GM19395 (cell line): ENCODE data around the gene GIPC2.

ENCODE experiments used
- ATAC-seq: cut with Tn5 transposase; IDR thresholded peaks from one replicate; pipeline ENCODE4 v1.9.1; 2021; ENCODE audit warnings: mild to moderate bottlenecking, moderate library complexity; ENCODE audit not compliant: unreplicated experiment

GIPC2 gene

DNA sequence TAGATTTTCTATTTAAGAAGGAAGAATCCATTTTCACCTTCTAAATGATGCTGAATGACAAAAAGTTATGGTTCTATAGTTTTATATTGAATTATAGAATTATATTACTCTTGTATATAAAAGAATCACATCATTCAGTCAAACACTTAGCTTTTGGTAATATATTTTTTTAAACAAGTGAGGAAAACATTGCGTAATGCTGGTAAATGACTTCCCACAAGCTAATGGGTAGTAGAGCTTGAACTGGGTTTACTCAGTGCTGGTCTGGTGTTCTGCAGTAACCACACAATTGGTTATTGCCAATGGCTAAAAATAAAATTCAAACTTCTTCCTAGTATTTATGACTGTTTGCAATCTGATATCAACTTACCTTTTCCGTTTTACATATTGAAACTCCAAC lies 10.6 kb upstream of the GIPC2 start:
- no peak for ATAC-seq

DNA sequence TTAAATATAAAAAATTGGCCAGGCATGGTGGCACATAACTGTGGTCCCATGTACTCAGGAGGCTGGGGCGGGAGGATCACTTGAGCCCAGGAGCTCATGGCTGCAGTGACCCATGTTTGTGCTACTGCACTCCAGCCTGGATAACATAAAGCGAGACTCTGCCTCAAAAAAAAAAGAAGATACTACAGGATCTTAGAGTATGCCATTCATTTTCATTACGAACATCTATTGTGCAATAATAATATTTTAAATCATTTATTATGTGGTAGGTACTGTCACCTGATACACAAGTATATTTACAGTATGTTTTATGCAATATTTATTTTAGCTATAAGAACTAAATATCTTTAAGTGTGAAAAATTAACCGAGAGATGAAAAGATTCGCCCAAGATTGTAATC lies 9.3 kb upstream of the GIPC2 start:
- no peak for ATAC-seq

DNA sequence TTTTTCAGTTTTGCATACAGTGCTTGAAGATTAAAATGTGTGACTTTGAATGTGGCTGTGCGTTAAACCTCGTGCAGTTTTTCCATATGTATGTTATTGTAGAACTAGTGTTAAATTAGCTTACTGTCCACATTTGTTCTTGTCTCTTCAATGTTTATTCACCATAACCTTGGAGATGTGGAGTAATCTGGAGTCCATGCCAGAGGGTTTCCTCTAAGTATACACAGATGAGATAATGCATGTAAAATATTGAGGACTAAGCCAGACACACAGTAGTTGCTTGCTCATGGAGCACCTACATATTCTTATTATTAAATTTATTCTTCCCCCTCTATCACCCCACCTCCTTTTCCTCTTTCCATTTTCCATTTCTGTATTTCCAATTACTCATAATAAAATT lies 7.7 kb upstream of the GIPC2 start:
- ATAC-seq, result no peak

GRCh38 chr1:78038491-78038939 lies 7.3 kb upstream of the GIPC2 start:
- no peak for ATAC-seq

- no peak for ATAC-seq
Measured at GRCh38 chr1:78040484-78041089, 5.2 kb upstream of the GIPC2 start.

DNA sequence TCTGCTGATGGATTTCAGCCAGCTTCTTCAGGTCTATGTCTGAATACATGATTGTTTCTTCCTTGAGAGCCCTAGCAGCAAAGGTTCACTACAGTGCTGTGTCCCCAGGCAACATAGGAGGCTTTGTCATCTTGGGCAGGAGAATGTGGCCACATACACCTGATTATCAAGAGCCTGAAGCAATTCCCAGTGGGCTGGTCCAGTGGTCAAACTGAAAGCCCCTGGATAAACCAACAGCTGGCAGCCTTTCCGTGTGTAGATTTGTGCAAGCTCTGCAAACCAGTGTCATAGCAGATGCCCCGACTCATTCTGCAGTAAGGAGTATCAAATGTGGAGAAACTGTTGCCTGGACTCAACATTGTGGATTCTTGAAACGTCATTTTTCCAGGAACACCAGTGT lies 2.3 kb upstream of the GIPC2 start:
- no peak for ATAC-seq

- ATAC-seq, result no peak
Measured at GRCh38 chr1:78044796-78045562, 787 bp upstream of the GIPC2 start.

- ATAC-seq, result no peak
Measured at GRCh38 chr1:78045563-78045925, 222 bp upstream of the GIPC2 start.

DNA sequence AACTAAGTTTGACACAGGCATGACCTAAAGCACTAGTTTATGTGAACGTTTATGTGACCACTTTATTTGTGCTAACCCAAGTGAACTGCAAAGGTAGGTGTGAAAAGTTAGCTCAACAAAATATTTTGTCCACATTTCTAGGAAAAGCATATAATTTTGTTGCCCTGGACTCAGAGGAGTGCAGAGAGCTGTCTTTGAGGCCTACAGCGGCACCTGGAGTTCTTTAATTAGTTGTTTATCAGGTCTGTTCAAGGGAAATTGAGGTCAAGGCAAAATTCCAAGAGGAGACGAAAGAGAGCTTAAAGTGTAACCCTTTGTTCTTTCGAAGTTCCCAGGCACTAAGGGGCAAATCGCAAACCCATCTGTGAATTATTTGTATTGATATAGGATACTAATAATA lies 1.3 kb downstream of the GIPC2 start:
- no peak for ATAC-seq

- ATAC-seq, result no peak
Measured at GRCh38 chr1:78047631-78048030, 1.9 kb downstream of the GIPC2 start.

GRCh38 chr1:78048446-78048845 lies 2.7 kb downstream of the GIPC2 start:
- ATAC-seq, result no peak

- ATAC-seq, result no peak
Measured at GRCh38 chr1:78049396-78049795, 3.6 kb downstream of the GIPC2 start.

DNA sequence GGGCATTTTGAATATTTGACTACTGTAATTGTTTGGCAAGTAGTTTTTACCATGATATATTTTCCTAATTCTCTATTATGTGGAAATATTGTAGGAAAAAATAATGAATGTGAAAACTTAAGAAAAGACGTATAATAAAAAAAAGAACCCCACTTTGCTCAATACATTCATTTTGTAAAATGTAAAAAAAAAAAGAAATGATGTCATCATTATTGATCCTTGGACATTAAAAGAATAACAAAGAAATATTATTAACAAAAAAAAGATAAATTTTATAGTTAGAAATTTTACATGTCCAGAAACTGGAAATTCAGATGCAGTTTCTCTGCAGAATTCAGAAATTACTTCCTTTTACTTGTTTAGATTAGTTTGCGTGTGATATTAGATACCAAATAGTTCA lies 5.2 kb downstream of the GIPC2 start:
- no peak for ATAC-seq

GRCh38 chr1:78052685-78053405 lies 7.1 kb downstream of the GIPC2 start:
- ATAC-seq, result no peak

GRCh38 chr1:78053498-78053897 lies 7.7 kb downstream of the GIPC2 start:
- no peak for ATAC-seq

GRCh38 chr1:78054559-78054958 lies 8.8 kb downstream of the GIPC2 start:
- no peak for ATAC-seq

DNA sequence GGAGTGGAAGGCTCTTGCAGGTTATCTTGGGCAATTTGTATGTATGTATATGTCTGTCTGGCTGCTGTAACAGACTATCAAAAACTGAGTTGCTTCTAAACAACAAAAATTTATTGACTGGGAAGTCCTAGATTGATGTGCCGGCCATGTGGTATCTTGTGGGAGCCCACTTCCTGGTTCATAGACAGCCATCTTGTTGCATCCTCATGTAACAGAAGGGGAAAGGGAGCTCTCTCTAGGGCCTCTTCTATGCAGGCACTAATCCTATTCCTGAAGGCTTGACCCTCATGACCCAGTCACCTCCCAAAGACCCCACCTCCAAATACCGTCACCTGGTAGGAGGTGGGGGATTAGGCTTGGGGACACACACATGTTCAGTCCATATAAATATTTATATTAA lies 9.2 kb downstream of the GIPC2 start:
- no peak for ATAC-seq

DNA sequence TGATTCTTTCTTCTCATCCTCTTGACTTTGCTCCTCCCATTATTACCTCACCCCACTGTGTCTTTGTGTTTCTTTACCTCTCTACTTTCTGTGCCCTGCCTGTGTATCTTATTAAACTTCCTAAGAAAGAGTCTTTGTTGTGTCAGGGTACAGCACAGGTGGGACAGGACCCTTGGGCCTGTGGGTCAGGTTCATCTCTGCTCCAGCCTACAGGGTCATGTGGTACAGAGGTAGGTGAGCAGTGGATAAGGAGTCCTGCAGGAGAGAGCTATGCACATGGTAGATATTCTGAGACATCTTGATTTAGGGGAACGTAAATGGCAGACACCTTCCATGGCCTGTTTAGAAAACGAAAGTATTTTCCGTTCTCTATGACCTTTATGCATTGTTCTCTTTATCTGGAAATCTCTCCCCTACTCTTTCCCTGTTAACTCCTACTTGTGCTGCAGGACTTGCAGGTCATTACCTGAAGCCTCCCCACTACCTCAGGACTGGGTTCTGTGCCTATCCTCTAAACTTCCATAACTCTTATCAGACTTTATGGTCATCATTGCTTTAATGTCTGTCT lies 9.9 kb downstream of the GIPC2 start:
- ATAC-seq, result no peak

GRCh38 chr1:78058670-78059069 lies 12.9 kb downstream of the GIPC2 start:
- no peak for ATAC-seq

DNA sequence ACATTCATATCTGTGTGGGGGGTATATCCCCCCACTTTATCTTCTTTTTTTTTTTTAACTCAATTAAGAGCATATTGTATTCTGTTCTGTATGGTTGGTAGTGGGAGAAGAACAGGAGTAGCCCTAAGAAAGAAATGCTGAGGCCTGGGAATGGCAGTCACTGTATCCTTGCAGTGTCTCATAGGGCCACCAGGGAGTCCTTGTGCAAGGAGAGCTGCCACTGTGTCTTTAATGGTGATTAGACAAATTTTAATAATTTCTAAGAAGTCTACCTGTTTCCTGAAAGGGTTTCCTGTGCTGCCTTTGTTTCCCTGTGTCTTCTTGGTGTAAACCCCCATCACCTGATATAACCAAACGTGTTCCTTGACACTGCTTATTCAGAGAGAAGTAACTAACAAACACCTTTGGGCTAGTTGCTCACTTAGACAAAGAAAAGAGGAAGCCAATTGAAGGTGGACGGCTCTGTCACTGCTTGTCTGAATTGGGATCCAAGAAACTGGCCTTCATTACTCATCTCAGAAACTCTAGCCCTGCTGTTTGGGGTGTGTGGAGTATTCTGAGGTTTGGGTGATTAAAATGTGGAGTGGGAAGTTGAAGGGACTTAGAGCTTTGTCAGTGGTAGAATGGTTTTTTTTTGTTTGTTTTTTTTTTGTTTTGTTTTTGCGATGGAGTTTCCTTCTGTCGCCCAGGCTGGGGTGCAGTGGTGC lies 15.2 kb downstream of the GIPC2 start:
- peak; percentile 93 for ATAC-seq

- ATAC-seq, result no peak
Measured at GRCh38 chr1:78061825-78062523, 16.2 kb downstream of the GIPC2 start.
